ENCODE measurements around the gene TSBP1. TPM values are rescaled to one million over a fixed set of nuclear protein-coding genes. Genes with fewer than 3 reads are reported as not detected.

TSBP1 gene
- total and polyA plus RNA-seq, 7 experiments from 2014 or later, result not detected

DNA sequence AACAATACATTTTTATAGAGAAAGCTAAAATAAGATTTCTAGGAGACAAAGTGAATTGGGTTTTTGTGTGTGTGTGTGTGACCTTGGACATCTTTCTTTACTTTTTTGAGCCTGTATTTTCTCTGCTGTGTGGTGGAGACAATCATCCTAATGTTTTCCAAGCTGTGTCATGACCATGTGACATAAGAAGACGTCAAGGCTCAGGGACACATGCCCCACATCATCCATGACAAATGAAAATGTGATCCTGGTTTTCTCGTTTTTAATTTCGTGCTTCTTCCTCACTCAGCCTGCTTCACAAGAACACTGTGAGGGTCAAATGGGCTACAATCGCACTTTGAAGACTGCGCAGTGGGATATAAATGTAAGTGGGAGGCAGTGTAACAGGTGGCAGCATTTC lies 39.2 kb upstream of the TSBP1 start:
- Histone ChIP-seq H3K4me3 (ENCODE audit: low read length) (no peak overlapping the region), H3K27ac (ENCODE audit: low read depth, low read length) (no peak overlapping the region), H3K36me3 (ENCODE audit: control insufficient read depth in 2 of 3, insufficient read depth in 3 of 3, low read length in 3 of 3) (no peaks in the 10 kb centered on the region), H3K4me1 (ENCODE audit: control insufficient read depth in 2 of 2, insufficient read depth in 2 of 2, low read length in 2 of 2) (no peaks in the 10 kb centered on the region), H3K9me3 (ENCODE audit: control insufficient read depth in 2 of 3, low read length in 3 of 3) (no peaks in the 10 kb centered on the region), H3K27me3 (ENCODE audit: control insufficient read depth in 2 of 2, insufficient read depth in 2 of 2, low read length in 2 of 2) (no peaks in the 10 kb centered on the region)
- no peak for DNase-seq
- intact Hi-C loops (cut with micrococcal nuclease), result loop anchor here in 1 of 2 donors (5.0 kb wide), 1 partner anchor 456 kb away; no protein-coding TSS in a partner anchor
- Mint-ChIP-seq H3K36me3 (no peaks in the 10 kb centered on the region), H3K27me3 (peaks cover 35 to 72% (median 47%) of the 10 kb centered on the region in 5 donors), H3K9me3 (no peaks in the 10 kb centered on the region), H3K27ac (no peak overlapping the region), H3K4me1 (peaks cover 3 to 19% (median 8%) of the 10 kb centered on the region in 7 donors), H3K4me3 (no peak overlapping the region)
- ChIA-PET POLR2A (no interaction called here), CTCF (interaction anchor here (0.7 to 1.0 kb wide), 3 partner anchors 15 to 289 kb away, joined by 3 to 4 read pairs (median 3); no protein-coding TSS in a partner anchor)
- no peak for ATAC-seq

- H3K36me3 ChIP-seq (ENCODE audit: control insufficient read depth in 2 of 3, insufficient read depth in 3 of 3, low read length in 3 of 3), result no peaks in the 10 kb centered on the region
- no peaks in the 10 kb centered on the region for H3K9me3 Mint-ChIP-seq
- H3K9me3 ChIP-seq (ENCODE audit: control insufficient read depth in 2 of 3, low read length in 3 of 3), result no peaks in the 10 kb centered on the region
- H3K4me3 Mint-ChIP-seq, result no peak within 1 kb of the TSS
- DNase-seq (no peak), ATAC-seq (no peak)
- peaks cover 22 to 58% (median 39%) of the 10 kb centered on the region in 5 donors for H3K27me3 Mint-ChIP-seq
- H3K27ac Mint-ChIP-seq, result no peak within 1 kb of the TSS
- no peaks in the 10 kb centered on the region for H3K4me1 ChIP-seq (ENCODE audit: control insufficient read depth in 2 of 2, insufficient read depth in 2 of 2, low read length in 2 of 2)
- H3K4me1 Mint-ChIP-seq, result peaks cover 0 to 5% (median 0%) of the 10 kb centered on the region in 7 donors
- intact Hi-C loops (cut with micrococcal nuclease), result no loop called here
- no peak within 1 kb of the TSS for H3K27ac ChIP-seq (ENCODE audit: low read depth, low read length)
- POLR2A ChIA-PET, result no interaction called here
- H3K4me3 ChIP-seq (ENCODE audit: low read length), result no peak within 1 kb of the TSS
- H3K36me3 Mint-ChIP-seq, result no peaks in the 10 kb centered on the region
- CTCF ChIA-PET, result interaction anchor here (0.7 to 1.0 kb wide), 3 partner anchors 294 to 388 kb away, joined by 3 read pairs; no protein-coding TSS in a partner anchor
- no peaks in the 10 kb centered on the region for H3K27me3 ChIP-seq (ENCODE audit: control insufficient read depth in 2 of 2, insufficient read depth in 2 of 2, low read length in 2 of 2)
Observed at GRCh38 chr6:32406857-32407256, 35.2 kb upstream of the TSBP1 start, which contains the start of gene BTNL2. Gene BTNL2, minus strand, starts transcription at chr6:32407181. Its CDS starts 58 bp downstream, at chr6:32407123.

- Histone ChIP-seq H3K36me3 (ENCODE audit: control insufficient read depth in 2 of 3, insufficient read depth in 3 of 3, low read length in 3 of 3) (no peaks in the 10 kb centered on the region), H3K27me3 (ENCODE audit: control insufficient read depth in 2 of 2, insufficient read depth in 2 of 2, low read length in 2 of 2) (no peaks in the 10 kb centered on the region), H3K27ac (ENCODE audit: low read depth, low read length) (no peak overlapping the region), H3K4me3 (ENCODE audit: low read length) (no peak overlapping the region), H3K9me3 (ENCODE audit: control insufficient read depth in 2 of 3, low read length in 3 of 3) (no peaks in the 10 kb centered on the region), H3K4me1 (ENCODE audit: control insufficient read depth in 2 of 2, insufficient read depth in 2 of 2, low read length in 2 of 2) (no peaks in the 10 kb centered on the region)
- DNase-seq, result no peak
- ChIA-PET POLR2A (no interaction called here), CTCF (interaction anchor here (0.7 to 1.1 kb wide), 4 partner anchors 8 to 389 kb away, joined by 3 to 4 read pairs (median 3); no protein-coding TSS in a partner anchor)
- peaks cover 22 to 58% (median 39%) of the 10 kb centered on the region in 5 donors for H3K27me3 Mint-ChIP-seq
- H3K4me3 Mint-ChIP-seq, result no peak overlapping the region
- ATAC-seq, result no peak
- no peak overlapping the region for H3K27ac Mint-ChIP-seq
- intact Hi-C loops (cut with micrococcal nuclease), result no loop called here
- H3K36me3 Mint-ChIP-seq, result no peaks in the 10 kb centered on the region
- H3K4me1 Mint-ChIP-seq, result peaks cover 0 to 6% (median 0%) of the 10 kb centered on the region in 7 donors
- H3K9me3 Mint-ChIP-seq, result no peaks in the 10 kb centered on the region
Observed at GRCh38 chr6:32406197-32406596, 34.5 kb upstream of the TSBP1 start.

DNA sequence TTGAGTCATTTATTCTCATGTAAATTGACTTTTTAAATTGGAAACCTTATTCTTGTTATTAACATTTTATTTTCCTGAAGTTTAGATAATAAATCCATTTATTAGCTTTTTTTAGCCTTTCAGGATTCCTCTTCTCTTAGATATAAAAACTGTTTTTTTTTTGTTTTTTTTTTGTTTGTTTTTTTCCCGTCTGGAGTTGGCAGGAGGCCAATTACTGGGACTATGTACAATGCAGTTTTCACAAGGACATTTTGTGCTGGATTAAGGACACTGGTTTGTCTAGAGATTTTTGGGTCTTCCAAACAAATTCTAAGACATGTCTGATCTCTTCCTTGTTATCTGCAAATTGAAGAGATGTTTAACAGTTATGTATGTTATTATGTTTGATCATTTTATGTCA lies 34.0 kb upstream of the TSBP1 start:
- Histone ChIP-seq H3K9me3 (ENCODE audit: control insufficient read depth in 2 of 3, low read length in 3 of 3) (no peaks in the 10 kb centered on the region), H3K27ac (ENCODE audit: low read depth, low read length) (no peak overlapping the region), H3K4me1 (ENCODE audit: control insufficient read depth in 2 of 2, insufficient read depth in 2 of 2, low read length in 2 of 2) (no peaks in the 10 kb centered on the region), H3K36me3 (ENCODE audit: control insufficient read depth in 2 of 3, insufficient read depth in 3 of 3, low read length in 3 of 3) (no peaks in the 10 kb centered on the region), H3K27me3 (ENCODE audit: control insufficient read depth in 2 of 2, insufficient read depth in 2 of 2, low read length in 2 of 2) (no peaks in the 10 kb centered on the region), H3K4me3 (ENCODE audit: low read length) (no peak overlapping the region)
- DNase-seq (no peak), ATAC-seq (no peak)
- intact Hi-C loops (cut with micrococcal nuclease), result no loop called here
- Mint-ChIP-seq H3K27ac (no peak overlapping the region), H3K9me3 (no peaks in the 10 kb centered on the region), H3K4me3 (no peak overlapping the region), H3K27me3 (peaks cover 22 to 56% (median 39%) of the 10 kb centered on the region in 5 donors), H3K4me1 (peaks cover 0 to 6% (median 0%) of the 10 kb centered on the region in 7 donors), H3K36me3 (no peaks in the 10 kb centered on the region)
- ChIA-PET CTCF (interaction anchor here (0.7 to 1.1 kb wide), 2 partner anchors 9 to 64 kb away, joined by 4 read pairs; no protein-coding TSS in a partner anchor), POLR2A (no interaction called here)

GRCh38 chr6:32402812-32403211 lies 31.1 kb upstream of the TSBP1 start:
- DNase-seq (no peak), ATAC-seq (no peak)
- Histone ChIP-seq H3K4me3 (ENCODE audit: low read length) (no peak overlapping the region), H3K9me3 (ENCODE audit: control insufficient read depth in 2 of 3, low read length in 3 of 3) (no peaks in the 10 kb centered on the region), H3K36me3 (ENCODE audit: control insufficient read depth in 2 of 3, insufficient read depth in 3 of 3, low read length in 3 of 3) (no peaks in the 10 kb centered on the region), H3K4me1 (ENCODE audit: control insufficient read depth in 2 of 2, insufficient read depth in 2 of 2, low read length in 2 of 2) (no peaks in the 10 kb centered on the region), H3K27ac (ENCODE audit: low read depth, low read length) (no peak overlapping the region), H3K27me3 (ENCODE audit: control insufficient read depth in 2 of 2, insufficient read depth in 2 of 2, low read length in 2 of 2) (no peaks in the 10 kb centered on the region)
- intact Hi-C loops (cut with micrococcal nuclease), result no loop called here
- no peaks in the 10 kb centered on the region for H3K9me3 Mint-ChIP-seq
- H3K27ac Mint-ChIP-seq, result no peak overlapping the region
- H3K36me3 Mint-ChIP-seq, result no peaks in the 10 kb centered on the region
- POLR2A ChIA-PET, result no interaction called here
- no peak overlapping the region for H3K4me3 Mint-ChIP-seq
- peaks cover 22 to 52% (median 32%) of the 10 kb centered on the region in 5 donors for H3K27me3 Mint-ChIP-seq
- peaks cover 0 to 1% (median 0%) of the 10 kb centered on the region in 7 donors for H3K4me1 Mint-ChIP-seq
- CTCF ChIA-PET, result interaction anchor here (0.6 kb wide), 1 partner anchor 102 kb away, joined by 3 read pairs; no protein-coding TSS in a partner anchor

DNA sequence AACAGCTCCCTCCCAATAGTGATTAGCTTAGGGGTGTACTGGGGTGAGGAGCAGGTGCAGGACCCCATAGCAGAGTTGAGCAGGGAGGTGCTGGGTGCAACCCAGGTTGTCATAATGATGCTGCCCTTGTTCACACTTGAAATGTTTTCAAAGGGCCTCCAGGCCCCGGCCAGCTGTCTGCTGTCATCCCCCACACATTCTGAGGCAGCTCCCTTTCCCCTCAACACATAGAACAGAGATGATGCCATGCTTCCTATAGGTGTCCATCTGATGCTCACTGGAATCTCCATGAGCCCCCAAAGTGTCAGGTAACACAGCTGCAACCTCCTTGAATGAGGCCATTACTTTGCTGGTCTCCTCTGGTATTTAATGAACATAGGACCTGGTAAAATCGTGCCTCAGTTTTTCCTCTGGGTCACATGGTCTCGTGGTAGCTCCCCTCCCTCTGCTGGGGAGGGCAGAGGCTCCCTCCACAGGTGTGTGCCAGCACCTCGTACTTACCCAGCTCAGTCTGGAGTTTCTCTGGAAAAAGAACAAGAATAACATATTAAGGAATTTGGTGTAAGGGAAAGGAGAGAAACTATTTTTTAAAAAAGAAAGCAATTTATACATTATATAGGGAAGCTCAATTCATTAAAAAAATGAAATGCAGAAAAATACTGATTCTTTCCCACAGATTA lies 29.7 kb upstream of the TSBP1 start:
- Mint-ChIP-seq H3K4me3 (no peak overlapping the region), H3K27ac (no peak overlapping the region), H3K27me3 (peaks cover 18 to 38% (median 26%) of the 10 kb centered on the region in 5 donors), H3K4me1 (peaks cover 0 to 4% (median 0%) of the 10 kb centered on the region in 7 donors), H3K9me3 (no peaks in the 10 kb centered on the region), H3K36me3 (no peaks in the 10 kb centered on the region)
- POLR2A ChIA-PET, result interaction anchor here (0.7 kb wide), 1 partner anchor 608 kb away, joined by 4 read pairs; no protein-coding TSS in a partner anchor
- no peak for DNase-seq
- no peak for ATAC-seq
- no peaks in the 10 kb centered on the region for H3K9me3 ChIP-seq (ENCODE audit: control insufficient read depth in 2 of 3, low read length in 3 of 3)
- H3K27ac ChIP-seq (ENCODE audit: low read depth, low read length), result no peak overlapping the region
- H3K4me1 ChIP-seq (ENCODE audit: control insufficient read depth in 2 of 2, insufficient read depth in 2 of 2, low read length in 2 of 2), result no peaks in the 10 kb centered on the region
- no peaks in the 10 kb centered on the region for H3K27me3 ChIP-seq (ENCODE audit: control insufficient read depth in 2 of 2, insufficient read depth in 2 of 2, low read length in 2 of 2)
- H3K36me3 ChIP-seq (ENCODE audit: control insufficient read depth in 2 of 3, insufficient read depth in 3 of 3, low read length in 3 of 3), result no peaks in the 10 kb centered on the region
- H3K4me3 ChIP-seq (ENCODE audit: low read length), result no peak overlapping the region
- CTCF ChIA-PET, result interaction anchor here (0.7 to 1.1 kb wide), 3 partner anchors 11 to 301 kb away, joined by 3 to 4 read pairs (median 4); no protein-coding TSS in a partner anchor
- intact Hi-C loops (cut with micrococcal nuclease), result no loop called here
